NB4 (cell line): ENCODE measurements around the gene ISG20.

Source experiments
- CTCF ChIP-seq: IDR thresholded peaks from one replicate; pipeline ENCODE4 v1.5.1; 2012; ENCODE audit warnings: low read depth, low read length
- MYC ChIP-seq: IDR thresholded peaks from 2 replicates; pipeline ENCODE4 v1.6.1; 2011; ENCODE audit warnings: low read depth, low read length
- POLR2A ChIP-seq: IDR thresholded peaks from 2 replicates; pipeline ENCODE4 v1.6.1; 2011; ENCODE audit warnings: mild to moderate bottlenecking; ENCODE audit not compliant: insufficient read length; ENCODE audit errors: extremely low read depth

- TF ChIP-seq CTCF, result peak; percentile 75
- no peak for TF ChIP-seq POLR2A
- no peak for TF ChIP-seq MYC
Measured at GRCh38 chr15:88701561-88702095, 62.8 kb downstream of the ISG20 start.
